Neural crest cell (in vitro differentiated cells): Measurements from ENCODE around the gene HMGXB4. TPM values are rescaled to one million over a fixed set of nuclear protein-coding genes. Genes with fewer than 3 reads are reported as not detected.
A peak's percentile ranks its signal among the peaks of the same experiment; 100 is the strongest.

Experiments
- DNase-seq: peaks from one replicate; pipeline ENCODE4 v3.0.0; 2021; ENCODE audit warnings: low read depth, mixed read lengths, low spot score
- H3K27ac Mint-ChIP-seq: one replicate; pipeline ENCODE4 v1.8.0; 2021; ENCODE audit warnings: mild to moderate bottlenecking, mixed read lengths; ENCODE audit not compliant: unreplicated experiment
- H3K27me3 Mint-ChIP-seq: 2 replicates; pipeline ENCODE4 v1.8.0; 2021; ENCODE audit warnings: low read depth, mild to moderate bottlenecking, mixed read lengths
- H3K36me3 Mint-ChIP-seq: 2 replicates; pipeline ENCODE4 v1.8.0; 2021; ENCODE audit warnings: low read depth, mild to moderate bottlenecking, mixed read lengths
- H3K4me1 Mint-ChIP-seq: 2 replicates; pipeline ENCODE4 v1.8.0; 2021; ENCODE audit warnings: mixed read lengths
- H3K4me3 Mint-ChIP-seq: one replicate; pipeline ENCODE4 v1.8.0; 2021; ENCODE audit warnings: mild to moderate bottlenecking, mixed read lengths
- H3K9me3 Mint-ChIP-seq: 2 replicates; pipeline ENCODE4 v1.8.0; 2021; ENCODE audit warnings: mixed read lengths
- total RNA-seq: library from RNA; stranded (reverse); gene quantifications from 2 replicates; pipeline ENCODE4 v1.2.1, GENCODE V29; 2021
- TF ChIP-seq, protein P1 (sequence below): fragments of 200-600 bp; sonication (generic); conservative IDR thresholded peaks from 2 replicates; pipeline ENCODE4 v1.5.0; 2021; ENCODE audit warnings: antibody characterized with exemption, mild to moderate bottlenecking

HMGXB4 gene
- total RNA-seq, 1 donor from 2014 or later = 44.7 TPM

DNA sequence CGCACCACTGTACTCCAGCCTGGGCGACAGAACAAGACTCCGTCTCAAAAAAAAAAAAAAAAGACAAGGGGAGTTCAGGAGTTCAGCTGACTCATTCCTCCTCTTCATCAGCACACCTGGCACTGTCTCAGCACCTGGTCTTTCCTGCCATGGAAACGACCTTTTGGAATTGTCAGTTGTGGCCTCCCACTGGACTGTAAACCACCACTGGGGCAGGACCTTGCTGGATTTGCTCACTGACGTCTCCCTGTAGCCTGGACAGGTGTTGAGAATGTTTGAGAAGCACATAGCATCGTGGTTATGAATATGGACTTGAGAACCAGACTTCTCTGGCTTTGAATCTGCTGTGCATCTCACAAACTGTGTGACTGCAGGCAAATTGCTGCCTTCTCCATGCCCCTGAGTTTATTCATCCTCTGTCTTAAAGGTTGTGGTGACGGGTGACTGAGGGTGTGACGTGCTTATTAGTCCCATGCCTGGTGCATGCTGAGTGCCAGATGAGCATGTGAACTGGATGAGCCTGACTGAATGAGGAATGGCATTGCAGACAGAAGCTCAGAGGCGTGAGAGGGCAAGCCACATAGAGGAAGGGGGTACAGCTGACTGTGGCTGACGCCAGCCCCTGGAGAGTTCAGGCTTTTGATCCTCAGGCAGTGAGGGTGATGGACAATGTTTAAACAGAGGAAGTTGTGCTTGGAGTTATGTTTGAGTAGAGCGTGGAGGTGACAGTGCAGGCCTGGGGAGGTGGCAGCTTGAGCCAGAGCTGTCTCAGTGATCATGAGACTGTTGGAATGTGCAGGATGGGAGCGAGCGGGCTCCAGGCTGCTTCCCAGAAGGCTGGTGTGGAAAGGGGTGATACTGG, 55.1 kb downstream of the HMGXB4 start:
- no peaks in the 10 kb centered on the region for H3K9me3 Mint-ChIP-seq
- H3K36me3 Mint-ChIP-seq = no peaks in the 10 kb centered on the region
- H3K4me1 Mint-ChIP-seq = peaks cover 21% of the 10 kb centered on the region
- no peak overlapping the region for H3K4me3 Mint-ChIP-seq
- H3K27me3 Mint-ChIP-seq = no peaks in the 10 kb centered on the region
- peak overlapping the region; percentile 4 for H3K27ac Mint-ChIP-seq
- TF ChIP-seq, protein P1, sequence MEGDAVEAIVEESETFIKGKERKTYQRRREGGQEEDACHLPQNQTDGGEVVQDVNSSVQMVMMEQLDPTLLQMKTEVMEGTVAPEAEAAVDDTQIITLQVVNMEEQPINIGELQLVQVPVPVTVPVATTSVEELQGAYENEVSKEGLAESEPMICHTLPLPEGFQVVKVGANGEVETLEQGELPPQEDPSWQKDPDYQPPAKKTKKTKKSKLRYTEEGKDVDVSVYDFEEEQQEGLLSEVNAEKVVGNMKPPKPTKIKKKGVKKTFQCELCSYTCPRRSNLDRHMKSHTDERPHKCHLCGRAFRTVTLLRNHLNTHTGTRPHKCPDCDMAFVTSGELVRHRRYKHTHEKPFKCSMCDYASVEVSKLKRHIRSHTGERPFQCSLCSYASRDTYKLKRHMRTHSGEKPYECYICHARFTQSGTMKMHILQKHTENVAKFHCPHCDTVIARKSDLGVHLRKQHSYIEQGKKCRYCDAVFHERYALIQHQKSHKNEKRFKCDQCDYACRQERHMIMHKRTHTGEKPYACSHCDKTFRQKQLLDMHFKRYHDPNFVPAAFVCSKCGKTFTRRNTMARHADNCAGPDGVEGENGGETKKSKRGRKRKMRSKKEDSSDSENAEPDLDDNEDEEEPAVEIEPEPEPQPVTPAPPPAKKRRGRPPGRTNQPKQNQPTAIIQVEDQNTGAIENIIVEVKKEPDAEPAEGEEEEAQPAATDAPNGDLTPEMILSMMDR = no peak
- no peak for DNase-seq

DNA sequence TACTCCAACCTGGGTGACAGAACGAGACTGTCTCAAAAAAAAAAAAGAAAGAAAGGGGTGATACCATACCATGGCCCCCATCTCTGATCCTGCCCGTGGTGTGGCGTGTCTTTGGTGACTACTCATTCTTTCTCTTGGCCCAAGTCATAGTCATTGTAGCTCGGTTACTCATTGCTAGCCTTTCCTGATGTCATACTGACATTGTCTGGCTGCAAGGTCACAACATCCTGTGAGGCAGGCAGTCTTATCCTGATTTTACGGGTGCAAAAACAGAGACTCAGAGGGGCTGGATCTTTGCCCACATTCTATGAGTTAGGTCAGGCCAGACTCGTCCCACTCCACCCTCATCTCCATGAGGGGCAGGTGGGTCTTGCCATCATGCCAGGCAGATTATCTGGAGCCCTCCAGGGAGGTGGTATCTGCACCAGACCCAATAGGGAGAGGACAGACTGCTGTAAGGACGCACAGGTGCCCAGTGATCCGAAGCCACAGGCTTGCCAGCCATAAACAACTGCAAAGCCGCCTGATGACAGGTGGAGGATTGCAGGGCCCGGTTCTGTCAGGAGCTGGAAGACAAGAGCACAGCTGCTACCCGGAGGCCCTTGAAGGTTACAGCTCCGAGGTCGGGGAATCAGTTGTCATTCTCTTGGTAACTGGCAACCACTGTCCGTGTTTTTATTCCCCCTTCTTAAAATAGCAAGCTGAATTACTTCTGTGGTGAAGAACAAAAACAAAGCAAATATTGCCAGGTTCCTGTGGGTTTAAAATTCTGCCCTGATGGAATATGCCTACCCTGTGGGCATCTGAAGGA, 56.2 kb downstream of the HMGXB4 start:
- Mint-ChIP-seq H3K27me3 (no peaks in the 10 kb centered on the region), H3K36me3 (no peaks in the 10 kb centered on the region), H3K27ac (no peak overlapping the region), H3K9me3 (no peaks in the 10 kb centered on the region), H3K4me3 (no peak overlapping the region), H3K4me1 (peaks cover 19% of the 10 kb centered on the region)
- no peak for DNase-seq
- TF ChIP-seq, protein P1 = no peak

DNA sequence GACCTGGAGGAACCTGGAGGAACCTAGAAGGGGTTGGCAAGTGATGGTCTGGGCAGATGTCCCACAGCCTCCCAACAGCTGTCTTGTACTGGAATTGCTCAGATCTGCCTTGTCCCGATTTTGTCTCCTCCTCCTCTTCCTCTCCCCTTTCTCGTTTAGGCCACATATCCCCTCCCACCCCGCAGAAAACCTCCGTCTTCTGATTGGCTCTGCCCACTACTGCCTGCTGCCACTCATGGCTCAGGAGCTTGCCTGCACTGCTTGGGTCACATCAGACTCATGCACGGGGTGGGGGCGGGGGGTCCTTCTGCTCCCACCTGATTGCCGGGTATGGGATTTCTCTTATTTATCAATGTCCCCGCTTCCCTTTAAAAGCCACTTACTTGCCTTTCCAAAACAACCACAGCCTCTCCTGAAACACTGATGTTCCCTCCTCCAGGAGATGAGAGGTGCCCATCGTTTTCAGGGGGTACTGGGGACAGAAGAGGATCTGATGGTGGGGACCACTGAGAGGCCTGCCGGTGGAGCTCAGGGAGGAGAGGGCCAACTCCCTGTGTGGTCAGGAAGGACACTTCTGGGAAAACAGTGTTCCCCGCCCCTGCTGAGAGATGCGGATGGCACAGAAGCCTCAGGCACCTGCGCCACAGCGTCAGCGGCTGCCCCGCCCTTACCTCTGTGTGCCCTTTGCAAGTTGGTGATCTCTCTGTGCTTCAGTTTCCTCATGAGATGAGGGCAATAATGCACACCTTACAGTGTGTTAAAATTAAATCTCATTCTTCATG, 57.1 kb downstream of the HMGXB4 start:
- Mint-ChIP-seq H3K4me1 (peaks cover 19% of the 10 kb centered on the region), H3K9me3 (no peaks in the 10 kb centered on the region), H3K27ac (no peak overlapping the region), H3K36me3 (no peaks in the 10 kb centered on the region), H3K27me3 (no peaks in the 10 kb centered on the region), H3K4me3 (no peak overlapping the region)
- DNase-seq = no peak
- TF ChIP-seq, protein P1 = no peak

DNA sequence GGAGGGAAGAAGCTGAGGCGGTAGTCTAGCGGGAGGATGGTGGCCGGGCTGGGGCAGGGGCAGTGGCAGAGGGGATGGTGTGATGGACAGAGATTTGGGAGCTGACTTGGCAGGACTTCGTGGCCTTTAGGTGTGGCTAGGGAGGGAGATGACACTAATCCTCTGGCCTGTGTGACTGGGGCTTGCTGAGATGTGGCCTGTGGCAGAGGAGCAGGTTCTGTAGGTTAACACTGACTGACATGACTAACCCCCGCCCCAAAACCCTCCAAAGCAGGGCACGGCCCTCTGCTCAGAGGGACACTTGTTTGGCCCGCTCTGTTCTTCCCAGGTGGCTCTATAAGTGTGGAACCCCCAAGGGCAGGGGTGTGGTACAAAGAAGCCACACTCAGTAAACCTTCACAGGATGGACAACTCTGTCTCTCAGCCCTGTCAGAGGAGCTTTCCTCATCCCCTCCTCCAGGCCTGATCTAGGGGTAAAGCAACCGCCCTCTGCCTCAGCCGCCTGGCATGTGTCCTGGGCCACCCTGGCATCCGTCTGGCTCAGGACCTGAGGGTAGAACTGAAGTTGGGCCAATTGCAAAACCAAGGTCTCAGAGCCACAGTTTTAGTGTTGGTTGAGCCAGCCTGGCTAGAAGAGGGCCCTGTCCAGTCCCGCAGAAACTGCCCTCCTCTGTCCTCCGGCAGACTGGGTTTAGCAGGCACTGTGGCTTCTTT, 58.0 kb downstream of the HMGXB4 start:
- DNase-seq = no peak
- Mint-ChIP-seq H3K36me3 (no peaks in the 10 kb centered on the region), H3K27me3 (no peaks in the 10 kb centered on the region), H3K4me1 (peaks cover 19% of the 10 kb centered on the region), H3K4me3 (no peak overlapping the region), H3K27ac (no peak overlapping the region), H3K9me3 (no peaks in the 10 kb centered on the region)
- TF ChIP-seq, protein P1 = no peak
